Heart right ventricle (tissue), 16 donors: ENCODE results near the gene CDH23. TPM values are rescaled to one million over a fixed set of nuclear protein-coding genes. Genes with fewer than 3 reads are reported as not detected.

Source experiments
- ATAC-seq, 8 donors: fragments of 200-7000 bp; cut with Tn5 transposase; one replicate each; pipeline ENCODE4 v1.9.1; 2020; ENCODE audit warnings: mild to moderate bottlenecking in 8 of 8, moderate library complexity in 8 of 8, moderate number of reproducible peaks in 1 of 8
- DNase-seq, 2 donors: peaks; one replicate each; pipeline ENCODE4 v3.0.0-alpha.2; 2020
- H3K27ac ChIP-seq, 10 donors: fragments of 200-600 bp; sonication (generic) in 2 of 10; one replicate each; pipeline versions ENCODE4 v1.5.0 to v1.8.0; 2020 to 2022; ENCODE audit warnings: mild to moderate bottlenecking in 3 of 10
- H3K27me3 ChIP-seq, 7 donors: fragments of 200-600 bp; one replicate each; pipeline ENCODE4 v1.8.0; 2021 to 2022; ENCODE audit warnings: mild to moderate bottlenecking in 2 of 7
- H3K36me3 ChIP-seq, 9 donors: fragments of 200-600 bp; sonication (generic) in 1 of 9; one replicate each; pipeline versions ENCODE4 v1.5.0 to v1.8.0; 2020 to 2022; ENCODE audit warnings: mild to moderate bottlenecking in 2 of 9
- H3K4me1 ChIP-seq, 9 donors: fragments of 200-600 bp; sonication (generic) in 1 of 9; one replicate each; pipeline versions ENCODE4 v1.5.0 to v1.8.0; 2020 to 2022; ENCODE audit warnings: mild to moderate bottlenecking in 4 of 9
- H3K4me3 ChIP-seq, 10 donors: fragments of 200-600 bp; sonication (generic) in 2 of 10; one replicate each; pipeline versions ENCODE4 v1.5.0 to v1.8.0; 2020 to 2022; ENCODE audit warnings: mild to moderate bottlenecking in 7 of 10, moderate library complexity in 2 of 10
- H3K9me3 ChIP-seq, 11 donors: fragments of 200-600 bp in 10 of 11; sonication (generic) in 2 of 11; one replicate each; pipeline versions ENCODE4 v1.5.0 to v1.8.0; 2013 to 2022; ENCODE audit warnings: mild to moderate bottlenecking in 2 of 11, control low read depth in 1 of 11, moderate library complexity in 1 of 11
- CTCF ChIP-seq, 9 donors: fragments of 200-600 bp; sonication (generic) in 2 of 9; IDR thresholded peaks; one replicate each; pipeline versions ENCODE4 v1.5.0 to v1.8.0; 2021 to 2022; ENCODE audit warnings: antibody characterized with exemption in 9 of 9, mild to moderate bottlenecking in 5 of 9, moderate library complexity in 1 of 9
- WGBS, 2 donors: extraction: QIAGEN DNeasy Blood & Tissue Kit; methylation state at CpG; one replicate each; pipeline ENCODE4 v1.1.7; 2013; ENCODE audit warnings: inconsistent platforms in 1 of 2; 5-methylcytosine and 5-hydroxymethylcytosine counted together
- intact Hi-C, 10 donors: fragments of 100-400 bp; cut with DNase I; formaldehyde crosslinking; loops; one replicate each; pipeline versions ENCODE4 v1.11.1 to v1.14.2; 2022
- polyA plus RNA-seq, 2 donors: library from polyadenylated mRNA; stranded (reverse); fragments of 200-250 nt; gene quantifications; one replicate each; pipeline ENCODE4 v1.2.3, GENCODE V29; 2013
- total RNA-seq, 10 donors: library from RNA; stranded (reverse); fragmentation: NEBNext Ultra II Directional in 3 of 10; extraction: Animal tissue kit (Norgen Biotek cat#: 25700) in 3 of 10; gene quantifications; one replicate each; pipeline versions ENCODE4 v1.2.1 to v1.2.4, GENCODE V29; 2021 to 2023
- donor health status: Arrhythmogenic right ventricular cardiomyopathy.
- donor health status: ischemic (EF 13 %, LVEDD 7.1; RV severe dilation, severe dysfunction).
- donor health status: healthy with polysubstance abuse.
- donor health status: DM: no; HTN: yes; CAD: no.
- donor health status: DM: no; HTN: no; CAD: no.
- donor health status: ischemic (EF 25% LVEDD 6.9; RV normal size, moderate dysfunction).
- donor health status: ischemic (EF 25% LVEDD 5.7; RV mildly dilated, moderate dysfunction).
- donor health status: healthy.
- donor health status: DM: yes; HTN: yes; CAD: no.
- donor health status: Ischemic cardiomyopathy.
- donor health status: ischemic (EF 35%, LVEDD 5.7; RV mildly dilated, moderate dysfunction).
- donor health status: nonischemic (EF 11% LVEDD 7.7; RV severe dilation, severe dysfunction).
- donor health status: DM: yes; HTN: yes; CAD: no.
- donor health status: PGD.
- donor health status: ischemic (EF 29% LVEDD 5.4; RV normal size, mild dysfunction).
- donor health status: nonischemic (EF 23%, LVEDD 6.1; RV moderate dilation, normal function).

CDH23 gene
- total and polyA plus RNA-seq, 12 donors, result 1.1 to 7.7 (median 4.6) TPM

- intact Hi-C loops, result no loop called here
- ATAC-seq, result no peak
- 55 to 61% methylated on average over 13 of the region's 13 CpGs for WGBS, 2 donors
Observed at GRCh38 chr10:71635251-71635866, 238.6 kb downstream of the CDH23 start.

GRCh38 chr10:71635867-71636266 lies 239.1 kb downstream of the CDH23 start:
- Histone ChIP-seq H3K27ac (peak overlapping the region in 1 of 10 donors; percentile 89), H3K4me3 (no peak overlapping the region), H3K27me3 (peaks cover 0 to 6% (median 0%) of the 10 kb centered on the region in 7 donors), H3K36me3 (no peaks in the 10 kb centered on the region), H3K9me3 (no peaks in the 10 kb centered on the region), H3K4me1 (peaks cover 0 to 43% (median 6%) of the 10 kb centered on the region in 9 donors)
- DNase-seq, result no peak
- intact Hi-C loops, result no loop called here
- WGBS, 2 donors, result 94 to 96% methylated on average over 5 of the region's 5 CpGs
- ATAC-seq, result no peak
- TF ChIP-seq CTCF (IDR thresholded peaks at IDR 0.05), result no peak

More at GRCh38 chr10:71635251-71635866, 238.6 kb downstream of the CDH23 start:
- peaks cover 0 to 6% (median 0%) of the 10 kb centered on the region in 7 donors for H3K27me3 ChIP-seq
- no peak for DNase-seq
- peak overlapping the region in 1 of 10 donors; percentile 89 for H3K27ac ChIP-seq
- no peak overlapping the region for H3K4me3 ChIP-seq
- peaks cover 0 to 43% (median 6%) of the 10 kb centered on the region in 9 donors for H3K4me1 ChIP-seq
- no peaks in the 10 kb centered on the region for H3K9me3 ChIP-seq
- no peaks in the 10 kb centered on the region for H3K36me3 ChIP-seq
- TF ChIP-seq CTCF (IDR thresholded peaks at IDR 0.05), result no peak

GRCh38 chr10:71636588-71636987 lies 239.9 kb downstream of the CDH23 start:
- Histone ChIP-seq H3K36me3 (no peaks in the 10 kb centered on the region), H3K9me3 (no peaks in the 10 kb centered on the region), H3K27ac (peak overlapping the region in 1 of 10 donors; percentile 89), H3K4me1 (peaks cover 0 to 43% (median 6%) of the 10 kb centered on the region in 9 donors), H3K27me3 (peaks cover 0 to 6% (median 0%) of the 10 kb centered on the region in 7 donors), H3K4me3 (no peak overlapping the region)
- DNase-seq (no peak), ATAC-seq (no peak)
- 87 to 95% methylated on average over 5 of the region's 5 CpGs for WGBS, 2 donors
- no peak for TF ChIP-seq CTCF (IDR thresholded peaks at IDR 0.05)
- intact Hi-C loops, result no loop called here

- intact Hi-C loops, result no loop called here
- H3K27me3 ChIP-seq, result peaks cover 0 to 6% (median 0%) of the 10 kb centered on the region in 7 donors
- ATAC-seq, result no peak
- no peak for TF ChIP-seq CTCF (IDR thresholded peaks at IDR 0.05)
- no peak for DNase-seq
- H3K27ac ChIP-seq, result peak overlapping the region in 2 of 10 donors; percentile 29 to 89
- H3K4me3 ChIP-seq, result no peak overlapping the region
- no peaks in the 10 kb centered on the region for H3K9me3 ChIP-seq
- peaks cover 0 to 43% (median 6%) of the 10 kb centered on the region in 9 donors for H3K4me1 ChIP-seq
- H3K36me3 ChIP-seq, result no peaks in the 10 kb centered on the region
- WGBS, 2 donors, result 86 to 98% methylated on average over 2 of the region's 2 CpGs
Observed at GRCh38 chr10:71637305-71637704, 240.6 kb downstream of the CDH23 start.
